MM.1S (cell line): ENCODE results near the gene OAS1.
"Not testable (repeated sequence)": the region's sequence is repeated elsewhere in the genome, so short reads cannot be mapped to it uniquely, and the experiment has no call there.

Source experiments
- DNase-seq: peaks from one replicate; pipeline ENCODE4 v3.0.0-alpha.2; 2015
- H2AFZ ChIP-seq: fragments of 300-600 bp; sonication (generic); 2 replicates; pipeline ENCODE4 v1.6.0; 2016; ENCODE audit warnings: antibody characterized with exemption, low read length
- H3F3A ChIP-seq: fragments of 300-600 bp; sonication (generic); 2 replicates; pipeline ENCODE4 v1.6.1; 2016; ENCODE audit warnings: mild to moderate bottlenecking, antibody characterized with exemption, low read length, moderate library complexity, mixed read lengths; ENCODE audit not compliant: insufficient read depth
- H3K27ac ChIP-seq: fragments of 300-600 bp; sonication (generic); 2 replicates; pipeline ENCODE4 v1.5.1; 2016; ENCODE audit warnings: mild to moderate bottlenecking, low read length
- H3K27me3 ChIP-seq: fragments of 300-600 bp; sonication (generic); replicated peaks from 2 replicates; pipeline ENCODE4 v1.6.0; 2016; ENCODE audit warnings: low read length; ENCODE audit not compliant: insufficient read depth
- H3K36me3 ChIP-seq: fragments of 300-600 bp; sonication (generic); replicated peaks from 2 replicates; pipeline ENCODE4 v1.6.1; 2016; ENCODE audit warnings: mild to moderate bottlenecking, low read length, mixed read lengths; ENCODE audit not compliant: insufficient read depth
- H3K4me1 ChIP-seq: fragments of 300-600 bp; sonication (generic); 2 replicates; pipeline ENCODE4 v1.6.1; 2016; ENCODE audit warnings: low read length, mixed read lengths
- H3K4me2 ChIP-seq: fragments of 300-600 bp; sonication (generic); 2 replicates; pipeline ENCODE4 v1.6.0; 2016; ENCODE audit warnings: low read depth, low read length
- H3K4me3 ChIP-seq: fragments of 300-600 bp; sonication (generic); 2 replicates; pipeline ENCODE4 v1.5.1; 2016; ENCODE audit warnings: low read length, mixed read lengths
- H3K79me2 ChIP-seq: fragments of 300-600 bp; sonication (generic); 2 replicates; pipeline ENCODE4 v1.6.1; 2016; ENCODE audit warnings: mixed run types, low read length, mixed read lengths
- H3K9ac ChIP-seq: fragments of 300-600 bp; sonication (generic); 2 replicates; pipeline ENCODE4 v1.6.1; 2016; ENCODE audit warnings: low read length, mixed read lengths
- H3K9me2 ChIP-seq: fragments of 300-600 bp; sonication (generic); replicated peaks from 2 replicates; pipeline ENCODE4 v1.6.1; 2016; ENCODE audit warnings: mild to moderate bottlenecking, low read length, mixed read lengths; ENCODE audit not compliant: insufficient read depth
- H3K9me3 ChIP-seq: fragments of 300-600 bp; sonication (generic); replicated peaks from 2 replicates; pipeline ENCODE4 v1.6.1; 2016; ENCODE audit warnings: mild to moderate bottlenecking, low read length, mixed read lengths; ENCODE audit not compliant: insufficient read depth
- H4K20me1 ChIP-seq: fragments of 300-600 bp; sonication (generic); 2 replicates; pipeline ENCODE4 v1.6.1; 2016; ENCODE audit warnings: mild to moderate bottlenecking, low read length, moderate library complexity, mixed read lengths; ENCODE audit not compliant: insufficient read depth
- EZH2 ChIP-seq: fragments of 300-600 bp; sonication (generic); optimal IDR thresholded peaks from 2 replicates; pipeline ENCODE3; 2017; ENCODE audit warnings: low read depth, mild to moderate bottlenecking, antibody characterized with exemption, low read length, mixed read lengths
- EZH2phosphoT487 ChIP-seq: fragments of 300-600 bp; sonication (generic); IDR thresholded peaks from 2 replicates; pipeline ENCODE4 v1.6.1; 2018; ENCODE audit warnings: antibody characterized with exemption, low read length
- TF ChIP-seq, protein P1 (sequence below): fragments of 300-600 bp; sonication (generic); IDR thresholded peaks from 2 replicates; pipeline ENCODE4 v1.5.1; 2016; ENCODE audit warnings: antibody characterized with exemption, low read length, mixed read lengths

OAS1 gene

DNA sequence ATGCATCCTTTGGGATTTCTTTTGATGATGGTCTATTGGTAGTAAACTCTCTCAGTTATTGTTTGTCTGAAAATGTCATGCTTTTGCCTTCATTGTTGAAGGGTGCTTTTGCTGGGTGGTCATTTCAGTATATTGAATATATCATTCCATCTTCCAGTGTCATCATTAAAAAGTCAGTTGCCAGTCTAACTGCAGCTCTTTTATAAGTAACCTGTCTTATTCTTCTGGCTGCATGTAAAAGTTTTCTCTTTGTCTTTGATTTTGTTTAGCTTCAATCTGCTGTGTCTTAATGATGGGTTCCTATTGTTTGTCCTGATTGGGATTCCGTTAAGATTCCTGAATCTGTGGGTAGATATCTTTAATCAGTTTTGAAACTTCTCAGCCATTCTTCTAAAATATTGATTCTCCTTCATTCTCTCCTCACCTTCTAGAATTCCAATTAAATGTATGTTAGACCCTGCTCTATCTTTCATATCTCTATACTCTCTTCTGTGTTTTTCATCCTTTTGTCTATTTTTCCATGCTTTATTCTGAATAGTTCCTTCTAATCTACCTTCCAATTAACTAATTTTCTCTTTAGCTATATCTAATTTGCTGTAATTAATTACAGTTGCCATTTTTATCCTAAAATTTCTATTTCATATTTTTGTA lies 6.4 kb downstream of the OAS1 start:
- TF ChIP-seq, protein P1, sequence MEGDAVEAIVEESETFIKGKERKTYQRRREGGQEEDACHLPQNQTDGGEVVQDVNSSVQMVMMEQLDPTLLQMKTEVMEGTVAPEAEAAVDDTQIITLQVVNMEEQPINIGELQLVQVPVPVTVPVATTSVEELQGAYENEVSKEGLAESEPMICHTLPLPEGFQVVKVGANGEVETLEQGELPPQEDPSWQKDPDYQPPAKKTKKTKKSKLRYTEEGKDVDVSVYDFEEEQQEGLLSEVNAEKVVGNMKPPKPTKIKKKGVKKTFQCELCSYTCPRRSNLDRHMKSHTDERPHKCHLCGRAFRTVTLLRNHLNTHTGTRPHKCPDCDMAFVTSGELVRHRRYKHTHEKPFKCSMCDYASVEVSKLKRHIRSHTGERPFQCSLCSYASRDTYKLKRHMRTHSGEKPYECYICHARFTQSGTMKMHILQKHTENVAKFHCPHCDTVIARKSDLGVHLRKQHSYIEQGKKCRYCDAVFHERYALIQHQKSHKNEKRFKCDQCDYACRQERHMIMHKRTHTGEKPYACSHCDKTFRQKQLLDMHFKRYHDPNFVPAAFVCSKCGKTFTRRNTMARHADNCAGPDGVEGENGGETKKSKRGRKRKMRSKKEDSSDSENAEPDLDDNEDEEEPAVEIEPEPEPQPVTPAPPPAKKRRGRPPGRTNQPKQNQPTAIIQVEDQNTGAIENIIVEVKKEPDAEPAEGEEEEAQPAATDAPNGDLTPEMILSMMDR: no peak
- no peak for TF ChIP-seq EZH2phosphoT487
- Histone ChIP-seq H3K4me2 (no peak overlapping the region), H3K9me3 (no peaks in the 10 kb centered on the region), H2AFZ (no peak overlapping the region), H4K20me1 (no peaks in the 10 kb centered on the region), H3K4me1 (peaks cover 10% of the 10 kb centered on the region), H3K4me3 (no peak overlapping the region), H3F3A (peaks cover 4% of the 10 kb centered on the region; the same call in 1 of the 2 replicates), H3K27ac (no peak overlapping the region), H3K36me3 (no peaks in the 10 kb centered on the region), H3K9ac (no peak overlapping the region), H3K9me2 (no peaks in the 10 kb centered on the region), H3K79me2 (peaks cover 12% of the 10 kb centered on the region), H3K27me3 (no peaks in the 10 kb centered on the region)
- DNase-seq: no peak

DNA sequence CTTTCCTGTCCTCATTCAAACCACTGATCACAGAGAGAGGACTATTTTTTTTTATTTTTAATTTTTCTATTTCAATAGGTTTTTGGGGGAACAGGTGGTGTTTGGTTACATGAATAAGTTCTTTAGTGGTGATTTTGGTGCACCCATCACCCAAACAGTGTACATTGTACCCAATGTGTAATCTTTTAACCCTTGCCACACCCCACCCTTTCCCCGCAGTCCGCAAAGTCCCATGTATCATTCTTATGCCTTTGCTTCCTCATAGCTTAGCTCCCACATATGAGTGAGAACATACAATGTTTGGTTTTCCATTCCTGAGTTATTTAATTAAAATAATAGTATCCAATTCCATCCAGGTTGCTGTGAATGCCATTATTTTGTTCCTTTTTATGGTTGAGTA lies 7.1 kb downstream of the OAS1 start:
- H2AFZ ChIP-seq, H3K79me2 ChIP-seq, H3K4me1 ChIP-seq, H3K9ac ChIP-seq, DNase-seq, H3K4me3 ChIP-seq, H3K9me2 ChIP-seq, H3F3A ChIP-seq, H3K27ac ChIP-seq, H3K36me3 ChIP-seq, H4K20me1 ChIP-seq, H3K27me3 ChIP-seq, H3K9me3 ChIP-seq, H3K4me2 ChIP-seq: not testable (repeated sequence)

DNA sequence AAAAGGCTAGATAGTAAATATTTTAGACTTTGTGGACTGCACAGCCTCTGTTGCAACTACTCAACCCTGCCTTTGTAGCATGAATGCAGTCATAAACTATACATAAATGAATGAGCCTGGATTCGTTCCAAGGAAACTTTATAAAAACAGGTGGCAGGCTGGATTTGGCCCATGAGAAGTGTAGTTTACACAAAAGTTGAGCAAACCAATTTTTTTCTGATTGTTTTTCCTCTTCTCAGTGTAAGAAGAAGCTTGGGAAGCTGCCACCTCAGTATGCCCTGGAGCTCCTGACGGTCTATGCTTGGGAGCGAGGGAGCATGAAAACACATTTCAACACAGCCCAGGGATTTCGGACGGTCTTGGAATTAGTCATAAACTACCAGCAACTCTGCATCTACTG lies 9.5 kb downstream of the OAS1 start:
- Histone ChIP-seq H3K79me2 (no peaks in the 10 kb centered on the region), H3K27me3 (no peaks in the 10 kb centered on the region), H3K9me2 (no peaks in the 10 kb centered on the region), H3F3A (no peaks in the 10 kb centered on the region), H3K4me2 (no peak overlapping the region), H3K9ac (no peak overlapping the region), H3K4me3 (no peak overlapping the region), H2AFZ (no peak overlapping the region), H4K20me1 (no peaks in the 10 kb centered on the region), H3K4me1 (no peaks in the 10 kb centered on the region), H3K27ac (no peak overlapping the region), H3K9me3 (no peaks in the 10 kb centered on the region), H3K36me3 (no peaks in the 10 kb centered on the region)
- TF ChIP-seq, protein P1: no peak
- TF ChIP-seq EZH2phosphoT487: no peak
- TF ChIP-seq EZH2: no peak
- DNase-seq: no peak

DNA sequence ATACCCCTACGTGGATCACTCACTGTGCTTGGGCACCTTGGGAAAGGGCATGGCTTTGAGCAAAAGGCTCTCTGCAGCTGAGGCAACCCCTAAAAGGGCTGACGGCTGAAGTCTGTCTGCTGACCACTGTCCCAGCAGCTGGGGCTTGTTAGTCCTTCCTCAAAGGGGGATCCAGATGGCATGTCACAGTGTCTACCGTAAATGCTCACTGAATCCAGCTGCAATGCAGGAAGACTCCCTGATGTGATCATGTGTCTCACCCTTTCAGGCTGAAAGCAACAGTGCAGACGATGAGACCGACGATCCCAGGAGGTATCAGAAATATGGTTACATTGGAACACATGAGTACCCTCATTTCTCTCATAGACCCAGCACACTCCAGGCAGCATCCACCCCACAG lies 12.4 kb downstream of the OAS1 start:
- no peaks in the 10 kb centered on the region for H3K36me3 ChIP-seq
- TF ChIP-seq, protein P1: no peak
- TF ChIP-seq EZH2phosphoT487: no peak
- TF ChIP-seq EZH2: no peak
- peaks cover 6% of the 10 kb centered on the region; the same call in 1 of the 2 replicates for H3K4me1 ChIP-seq

More for the DNA sequence above, 12.4 kb downstream of the OAS1 start:
- no peaks in the 10 kb centered on the region for H3F3A ChIP-seq
- H3K27ac ChIP-seq: no peak overlapping the region
- H3K79me2 ChIP-seq: no peaks in the 10 kb centered on the region
- H3K4me2 ChIP-seq: no peak overlapping the region
- H4K20me1 ChIP-seq: no peaks in the 10 kb centered on the region
- DNase-seq: no peak
- no peaks in the 10 kb centered on the region for H3K27me3 ChIP-seq
- no peak overlapping the region for H3K9ac ChIP-seq
- no peaks in the 10 kb centered on the region for H3K9me2 ChIP-seq
- H3K4me3 ChIP-seq: no peak overlapping the region
- H3K9me3 ChIP-seq: no peaks in the 10 kb centered on the region
- no peak overlapping the region for H2AFZ ChIP-seq
